CD4-positive, alpha-beta memory T cell (primary cell): ENCODE data around the gene PTPRG. TPM values are rescaled to one million over a fixed set of nuclear protein-coding genes. Genes with fewer than 3 reads are reported as not detected.

ENCODE experiments used
- CTCF ChIA-PET: fragments of 350-600 bp; sonication (Branson Sonifier 250); formaldehyde crosslinking; loops from one replicate; lab custom pipeline; 2021; ENCODE audit warnings: inconsistent platforms; ENCODE audit not compliant: partially characterized antibody; lab: Charles Lee
- POLR2A ChIA-PET: fragments of 350-600 bp; sonication (Branson Sonifier 250); formaldehyde crosslinking; loops from one replicate; lab custom pipeline; 2021; ENCODE audit not compliant: partially characterized antibody; lab: Charles Lee
- DNase-seq, 5 donors: peaks; one replicate each; pipeline versions ENCODE4 v3.0.0 to v3.0.0-alpha.2; 2020 to 2022; ENCODE audit warnings: mixed read lengths in 1 of 5
- H3K27ac ChIP-seq: one replicate; pipeline ENCODE4 v1.7.0; 2013; ENCODE audit warnings: low read depth, low read length
- H3K27me3 ChIP-seq: 2 replicates; pipeline ENCODE4 v1.7.0; 2013; ENCODE audit warnings: mild to moderate bottlenecking, low read length, moderate library complexity; ENCODE audit not compliant: insufficient read depth
- H3K36me3 ChIP-seq: 2 replicates; pipeline ENCODE4 v1.7.0; 2013; ENCODE audit warnings: mild to moderate bottlenecking, low read length, moderate library complexity; ENCODE audit not compliant: insufficient read depth
- H3K4me1 ChIP-seq: 2 replicates; pipeline ENCODE4 v1.7.0; 2013; ENCODE audit warnings: mild to moderate bottlenecking, low read length, moderate library complexity; ENCODE audit not compliant: insufficient read depth
- H3K4me3 ChIP-seq, 2 donors: one replicate each; pipeline ENCODE4 v1.7.0; 2013; ENCODE audit warnings: low read length in 2 of 2, mild to moderate bottlenecking in 1 of 2
- H3K9me3 ChIP-seq, 2 donors: one replicate each; pipeline ENCODE4 v1.7.0; 2013; ENCODE audit warnings: low read length in 2 of 2, control low read depth in 1 of 2; ENCODE audit not compliant: control insufficient read depth in 1 of 2
- H3K27ac Mint-ChIP-seq, 7 donors: one replicate each; pipeline ENCODE4 v1.8.0; 2020 to 2021; ENCODE audit warnings: mixed read lengths in 7 of 7, mild to moderate bottlenecking in 6 of 7, inconsistent platforms in 3 of 7, moderate library complexity in 3 of 7
- H3K27me3 Mint-ChIP-seq, 2 donors: one replicate each; pipeline ENCODE4 v1.8.0; 2020 to 2021; ENCODE audit warnings: mixed read lengths in 2 of 2
- H3K36me3 Mint-ChIP-seq, 2 donors: one replicate each; pipeline ENCODE4 v1.8.0; 2020 to 2021; ENCODE audit warnings: mixed read lengths in 2 of 2, inconsistent platforms in 1 of 2, mild to moderate bottlenecking in 1 of 2
- H3K4me1 Mint-ChIP-seq, 4 donors: one replicate each; pipeline ENCODE4 v1.8.0; 2020 to 2021; ENCODE audit warnings: mixed read lengths in 4 of 4, mild to moderate bottlenecking in 1 of 4
- H3K4me3 Mint-ChIP-seq, 8 donors: one replicate each; pipeline ENCODE4 v1.8.0; 2020 to 2021; ENCODE audit warnings: mixed read lengths in 8 of 8, mild to moderate bottlenecking in 7 of 8, moderate library complexity in 6 of 8, inconsistent platforms in 3 of 8
- H3K9me3 Mint-ChIP-seq, 8 donors: one replicate each; pipeline ENCODE4 v1.8.0; 2020 to 2021; ENCODE audit warnings: mixed read lengths in 8 of 8, mild to moderate bottlenecking in 5 of 8, inconsistent platforms in 3 of 8, moderate library complexity in 1 of 8
- intact Hi-C: fragments of 100-400 bp; cut with micrococcal nuclease; formaldehyde crosslinking; loops from one replicate; pipeline ENCODE4 v1.15.1; 2023
- polyA plus RNA-seq, 2 donors: library from polyadenylated mRNA; unstranded; fragments of 300-500 nt; fragmentation: Illumina TruSeq; gene quantifications; one replicate each; pipeline ENCODE4 v1.2.3, GENCODE V29; 2021
- total RNA-seq, 2 experiments: library from RNA; stranded (reverse); gene quantifications; one replicate each; pipeline ENCODE4 v1.2.3, GENCODE V29; 2021

Gene PTPRG
- total and polyA plus RNA-seq, 4 experiments from 2014 or later = not detected

- ChIA-PET CTCF (no interaction called here), POLR2A (no interaction called here)
- H3K9me3 ChIP-seq = no peaks in the 10 kb centered on the region
- H3K36me3 Mint-ChIP-seq = no peaks in the 10 kb centered on the region
- H3K4me3 ChIP-seq = no peak overlapping the region
- H3K9me3 Mint-ChIP-seq = peaks cover 0 to 4% (median 2%) of the 10 kb centered on the region in 8 donors
- no peak for DNase-seq
- no peak overlapping the region for H3K27ac ChIP-seq
- no peak overlapping the region for H3K27ac Mint-ChIP-seq
- intact Hi-C loops = no loop called here
- H3K27me3 ChIP-seq = no peaks in the 10 kb centered on the region
- H3K36me3 ChIP-seq = no peaks in the 10 kb centered on the region
- H3K4me1 Mint-ChIP-seq = no peaks in the 10 kb centered on the region
- H3K4me1 ChIP-seq = no peaks in the 10 kb centered on the region
- H3K27me3 Mint-ChIP-seq = peaks cover 0 to 2% of the 10 kb centered on the region in 2 donors
- no peak overlapping the region for H3K4me3 Mint-ChIP-seq
Observed at GRCh38 chr3:61912158-61912557, 350.8 kb downstream of the PTPRG start.

- no peak overlapping the region for H3K4me3 ChIP-seq
- Mint-ChIP-seq H3K4me3 (no peak overlapping the region), H3K9me3 (peaks cover 0 to 3% (median 2%) of the 10 kb centered on the region in 8 donors), H3K4me1 (no peaks in the 10 kb centered on the region), H3K36me3 (no peaks in the 10 kb centered on the region), H3K27me3 (peaks cover 0 to 2% of the 10 kb centered on the region in 2 donors), H3K27ac (no peak overlapping the region)
- POLR2A ChIA-PET = no interaction called here
- H3K9me3 ChIP-seq = no peaks in the 10 kb centered on the region
- no peak overlapping the region for H3K27ac ChIP-seq
- no peaks in the 10 kb centered on the region for H3K4me1 ChIP-seq
- DNase-seq = no peak
- CTCF ChIA-PET = no interaction called here
- no peaks in the 10 kb centered on the region for H3K36me3 ChIP-seq
- no peaks in the 10 kb centered on the region for H3K27me3 ChIP-seq
- intact Hi-C loops = no loop called here
Observed at GRCh38 chr3:61913701-61914100, 352.3 kb downstream of the PTPRG start.

- Histone ChIP-seq H3K4me1 (no peaks in the 10 kb centered on the region), H3K9me3 (no peaks in the 10 kb centered on the region), H3K36me3 (no peaks in the 10 kb centered on the region), H3K27ac (no peak overlapping the region), H3K27me3 (no peaks in the 10 kb centered on the region), H3K4me3 (no peak overlapping the region)
- Mint-ChIP-seq H3K36me3 (no peaks in the 10 kb centered on the region), H3K9me3 (peaks cover 0 to 3% (median 2%) of the 10 kb centered on the region in 8 donors), H3K27ac (no peak overlapping the region), H3K27me3 (peaks cover 0 to 2% of the 10 kb centered on the region in 2 donors), H3K4me1 (no peaks in the 10 kb centered on the region), H3K4me3 (no peak overlapping the region)
- no peak for DNase-seq
- intact Hi-C loops = no loop called here
- CTCF ChIA-PET = no interaction called here
- POLR2A ChIA-PET = no interaction called here
Observed at GRCh38 chr3:61914276-61914675, 352.9 kb downstream of the PTPRG start.

- intact Hi-C loops = no loop called here
- CTCF ChIA-PET = no interaction called here
Observed at GRCh38 chr3:61915296-61915695, 353.9 kb downstream of the PTPRG start.

GRCh38 chr3:61919371-61919770 is 358.0 kb downstream of the PTPRG start:
- CTCF ChIA-PET = no interaction called here
- Histone ChIP-seq H3K27me3 (no peaks in the 10 kb centered on the region), H3K9me3 (no peaks in the 10 kb centered on the region), H3K36me3 (no peaks in the 10 kb centered on the region), H3K4me1 (no peaks in the 10 kb centered on the region), H3K4me3 (no peak overlapping the region), H3K27ac (no peak overlapping the region)
- peaks cover 0 to 5% (median 3%) of the 10 kb centered on the region in 8 donors for H3K9me3 Mint-ChIP-seq
- DNase-seq = no peak
- no peak overlapping the region for H3K4me3 Mint-ChIP-seq
- intact Hi-C loops = no loop called here
- POLR2A ChIA-PET = no interaction called here
- no peaks in the 10 kb centered on the region for H3K36me3 Mint-ChIP-seq
- no peak overlapping the region for H3K27ac Mint-ChIP-seq
- no peaks in the 10 kb centered on the region for H3K4me1 Mint-ChIP-seq
- no peaks in the 10 kb centered on the region for H3K27me3 Mint-ChIP-seq

More at GRCh38 chr3:61915296-61915695, 353.9 kb downstream of the PTPRG start:
- H3K9me3 Mint-ChIP-seq = peaks cover 0 to 5% (median 2%) of the 10 kb centered on the region in 8 donors
- no peaks in the 10 kb centered on the region for H3K36me3 Mint-ChIP-seq
- Histone ChIP-seq H3K9me3 (no peaks in the 10 kb centered on the region), H3K4me1 (no peaks in the 10 kb centered on the region), H3K27ac (no peak overlapping the region), H3K4me3 (no peak overlapping the region), H3K27me3 (no peaks in the 10 kb centered on the region), H3K36me3 (no peaks in the 10 kb centered on the region)
- DNase-seq = no peak
- H3K4me1 Mint-ChIP-seq = no peaks in the 10 kb centered on the region
- H3K4me3 Mint-ChIP-seq = no peak overlapping the region
- H3K27ac Mint-ChIP-seq = no peak overlapping the region
- H3K27me3 Mint-ChIP-seq = peaks cover 0 to 2% of the 10 kb centered on the region in 2 donors
- POLR2A ChIA-PET = no interaction called here

- Histone ChIP-seq H3K27me3 (no peaks in the 10 kb centered on the region), H3K4me1 (no peaks in the 10 kb centered on the region), H3K27ac (no peak overlapping the region), H3K36me3 (no peaks in the 10 kb centered on the region), H3K4me3 (no peak overlapping the region), H3K9me3 (no peaks in the 10 kb centered on the region)
- Mint-ChIP-seq H3K4me3 (no peak overlapping the region), H3K36me3 (no peaks in the 10 kb centered on the region), H3K27ac (no peak overlapping the region), H3K9me3 (peaks cover 0 to 9% (median 2%) of the 10 kb centered on the region in 8 donors), H3K4me1 (no peaks in the 10 kb centered on the region), H3K27me3 (no peaks in the 10 kb centered on the region)
- ChIA-PET POLR2A (no interaction called here), CTCF (no interaction called here)
- intact Hi-C loops = no loop called here
- no peak for DNase-seq
Observed at GRCh38 chr3:61922118-61922517, 360.7 kb downstream of the PTPRG start.

- no peaks in the 10 kb centered on the region for H3K36me3 Mint-ChIP-seq
- Histone ChIP-seq H3K36me3 (no peaks in the 10 kb centered on the region), H3K4me3 (no peak overlapping the region), H3K27me3 (no peaks in the 10 kb centered on the region), H3K9me3 (no peaks in the 10 kb centered on the region), H3K27ac (no peak overlapping the region), H3K4me1 (no peaks in the 10 kb centered on the region)
- CTCF ChIA-PET = no interaction called here
- peaks cover 0 to 9% (median 2%) of the 10 kb centered on the region in 8 donors for H3K9me3 Mint-ChIP-seq
- H3K4me3 Mint-ChIP-seq = no peak overlapping the region
- DNase-seq = no peak
- no peaks in the 10 kb centered on the region for H3K4me1 Mint-ChIP-seq
- H3K27me3 Mint-ChIP-seq = no peaks in the 10 kb centered on the region
- POLR2A ChIA-PET = no interaction called here
- intact Hi-C loops = no loop called here
- no peak overlapping the region for H3K27ac Mint-ChIP-seq
Observed at GRCh38 chr3:61924090-61924735, 362.8 kb downstream of the PTPRG start.
